CD4-positive, alpha-beta T cell treated with Interleukin-6 at 100 ng/mL for 8 hours (primary cell): ENCODE results near the gene FARS2.
A peak's percentile ranks its signal among the peaks of the same experiment; 100 is the strongest.
"Not testable (repeated sequence)": the region's sequence is repeated elsewhere in the genome, so short reads cannot be mapped to it uniquely, and the experiment has no call there.

Experiments used
- DNase-seq: peaks from one replicate; pipeline ENCODE4 v3.0.0-alpha.2; 2020; ENCODE audit warnings: mixed read lengths, low spot score

The FARS2 gene

GRCh38 chr6:5667737-5668136 lies 406.4 kb downstream of the FARS2 start:
- peak; percentile 36 for DNase-seq

DNA sequence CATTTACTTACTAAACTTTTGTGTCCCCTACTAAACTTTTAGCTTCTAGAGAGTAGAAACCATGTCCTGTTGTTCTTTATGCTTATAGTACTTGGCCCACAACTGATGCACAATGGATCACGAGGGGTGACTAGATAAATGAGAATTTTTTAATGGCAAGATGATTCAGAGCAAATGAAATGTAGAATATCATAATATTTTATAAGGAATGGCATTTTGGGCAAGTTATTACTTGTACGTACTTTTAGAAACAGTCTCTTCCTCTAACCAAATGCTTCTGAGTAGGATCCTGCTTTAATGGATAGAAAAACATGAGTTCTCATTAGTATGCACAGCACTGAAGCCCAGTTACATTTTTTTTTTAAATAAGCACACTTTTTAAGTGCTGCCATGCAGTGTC lies 409.1 kb downstream of the FARS2 start:
- no peak for DNase-seq

DNA sequence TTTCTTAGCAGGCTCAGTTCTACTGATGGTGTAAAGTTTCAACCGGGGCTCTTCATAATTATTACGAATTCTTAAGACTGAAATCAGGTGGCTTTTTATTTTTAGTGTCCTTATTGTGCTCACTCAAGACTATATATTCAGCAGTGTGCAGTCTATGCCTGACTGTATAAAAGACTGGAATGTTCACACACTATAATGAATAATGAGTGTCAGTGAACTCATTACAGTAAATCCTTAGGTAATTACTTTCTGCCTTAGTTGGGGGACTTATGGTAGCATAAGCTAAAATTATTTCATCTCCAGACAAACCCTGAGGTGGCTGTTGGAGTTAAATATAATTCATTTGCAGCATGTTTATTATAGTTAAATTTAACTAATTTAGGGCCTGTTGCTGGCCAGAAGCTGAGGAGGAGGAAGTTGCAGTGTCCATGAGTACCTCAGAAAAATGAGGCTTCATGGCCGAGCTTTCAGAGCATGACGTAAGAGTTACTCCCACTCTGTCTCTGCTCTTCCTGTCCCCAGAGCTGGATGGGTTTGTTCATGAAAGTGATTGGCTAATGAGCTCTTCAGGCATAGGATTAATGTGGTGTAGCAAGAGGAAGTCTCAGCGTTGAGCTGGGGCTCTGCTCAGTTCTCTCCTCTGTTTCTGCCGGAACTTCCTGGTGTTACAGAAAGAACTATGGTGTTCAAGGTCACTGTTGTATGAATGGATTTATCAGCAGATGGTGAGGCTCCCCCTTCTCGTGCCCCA lies 409.7 kb downstream of the FARS2 start:
- peak; percentile 42 for DNase-seq

DNA sequence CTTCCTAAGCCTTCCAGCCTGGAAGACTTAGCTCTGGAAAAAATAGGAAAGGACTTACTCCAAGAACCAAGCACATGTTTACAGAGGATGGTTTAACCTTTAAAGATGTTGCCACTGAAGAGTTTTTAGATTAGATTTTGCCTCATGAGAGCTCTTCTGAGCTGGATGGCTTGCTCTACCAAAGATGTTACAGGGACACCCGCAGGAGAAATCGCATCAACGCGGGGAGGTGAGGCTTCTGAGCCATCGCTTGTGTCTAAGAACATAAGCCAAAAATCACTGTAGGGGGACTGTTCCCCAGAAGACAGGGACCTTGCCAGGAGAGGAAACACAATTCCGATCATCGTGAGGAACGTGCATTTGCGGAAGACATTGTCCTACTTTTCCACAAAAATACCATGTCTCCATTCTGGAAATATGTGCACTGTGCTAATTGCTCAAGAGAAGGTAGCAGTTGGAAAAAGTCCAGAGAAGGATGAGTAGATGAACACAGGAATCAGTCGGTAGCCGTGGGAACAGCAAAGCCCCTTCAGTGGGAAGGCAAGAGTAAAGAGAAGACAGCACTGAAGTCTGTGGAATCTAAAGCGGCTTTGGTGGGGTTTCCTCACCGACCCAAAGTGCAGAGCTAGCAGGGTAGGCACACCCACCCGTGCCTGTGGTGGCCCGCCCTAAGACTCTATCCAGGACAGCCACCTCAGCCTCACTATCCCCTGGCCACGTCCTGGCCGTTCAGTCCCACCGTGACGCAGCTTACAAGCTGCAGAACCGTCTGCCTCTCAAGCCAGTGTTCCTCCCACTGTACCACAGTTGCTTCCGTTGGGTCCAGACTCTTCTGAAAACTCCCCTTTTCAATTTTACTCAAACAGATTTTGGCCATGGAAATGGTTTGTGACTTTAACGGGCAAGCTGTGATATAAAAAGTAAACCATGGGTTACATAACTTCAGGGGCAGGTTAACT lies 410.6 kb downstream of the FARS2 start:
- no peak for DNase-seq

GRCh38 chr6:5672581-5673011 lies 411.3 kb downstream of the FARS2 start:
- no peak for DNase-seq

DNA sequence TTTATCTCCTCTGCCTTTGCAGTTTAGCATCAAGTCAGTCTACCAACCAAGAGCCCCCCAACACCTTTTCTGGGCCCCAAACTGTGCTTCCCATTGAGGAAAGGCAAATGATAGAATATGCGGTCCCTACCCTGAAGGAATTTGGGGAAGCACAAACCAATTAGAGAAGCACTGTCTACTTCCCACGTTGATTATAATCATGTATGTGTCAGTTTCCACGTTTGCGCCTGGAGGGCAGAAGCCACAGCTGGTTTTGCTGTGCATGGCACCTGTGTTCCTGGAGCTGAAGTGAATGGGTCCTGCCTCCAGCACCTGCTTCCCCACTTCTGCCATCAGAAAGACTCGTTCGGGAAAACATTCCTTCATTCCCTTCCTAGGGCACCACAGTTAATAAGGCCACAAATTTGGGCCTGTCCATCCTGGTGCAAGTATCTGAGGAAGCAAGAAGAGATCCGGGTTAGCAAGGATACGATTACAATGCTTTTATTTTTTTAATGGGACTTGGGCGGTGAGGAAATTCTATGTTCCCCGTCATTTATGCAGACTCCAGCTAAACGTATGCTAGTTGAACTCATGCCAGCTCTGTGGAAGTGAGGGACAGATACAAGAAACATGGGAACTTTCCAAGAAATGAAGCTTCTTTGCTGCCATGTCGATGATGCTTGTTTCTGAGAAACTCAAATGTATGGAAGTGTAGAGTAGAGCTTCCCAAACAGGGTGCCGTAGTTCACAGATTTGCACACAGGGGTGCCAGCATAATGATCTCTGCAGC lies 411.9 kb downstream of the FARS2 start:
- DNase-seq, result no peak

DNA sequence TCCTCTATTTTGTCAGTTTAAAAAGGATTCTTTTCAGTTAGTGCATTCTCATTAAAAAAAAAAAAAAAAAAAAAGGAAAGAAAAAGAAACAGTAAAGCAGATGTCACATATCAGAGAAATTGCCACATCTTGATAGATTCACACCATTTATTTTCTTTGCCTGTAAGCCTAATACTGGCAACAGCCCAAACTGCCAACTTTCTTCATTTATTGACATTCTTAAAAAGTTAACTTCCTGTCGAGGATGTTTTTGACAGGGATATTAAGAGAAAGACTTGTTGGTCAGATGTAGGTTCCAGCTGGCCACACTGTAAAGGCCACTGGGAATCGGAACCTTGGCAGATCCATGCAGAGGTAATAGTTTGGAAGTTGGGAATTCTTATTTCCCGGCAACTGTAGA lies 412.8 kb downstream of the FARS2 start:
- DNase-seq, result no peak

DNA sequence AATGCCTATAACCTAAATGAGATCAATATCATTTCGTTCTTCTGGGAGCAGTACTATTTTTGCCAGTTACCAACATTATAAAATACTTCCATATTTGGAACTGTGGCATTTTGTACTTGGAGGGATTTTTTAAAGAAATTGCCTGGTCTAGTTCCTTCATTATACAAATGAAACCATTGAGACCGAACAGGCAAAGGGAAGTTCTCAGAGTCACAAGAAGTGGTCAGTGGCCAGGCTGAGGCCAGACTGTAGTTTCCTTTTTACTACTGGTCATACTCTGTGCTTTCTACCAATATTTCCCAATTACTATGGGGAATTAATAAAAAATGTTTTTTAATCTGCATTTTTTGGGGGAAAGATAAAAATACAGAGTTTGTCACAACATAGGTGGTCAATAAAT lies 413.4 kb downstream of the FARS2 start:
- DNase-seq, result no peak

GRCh38 chr6:5676701-5677100 lies 415.4 kb downstream of the FARS2 start:
- no peak for DNase-seq

GRCh38 chr6:5677219-5678000 lies 416.1 kb downstream of the FARS2 start:
- no peak for DNase-seq

DNA sequence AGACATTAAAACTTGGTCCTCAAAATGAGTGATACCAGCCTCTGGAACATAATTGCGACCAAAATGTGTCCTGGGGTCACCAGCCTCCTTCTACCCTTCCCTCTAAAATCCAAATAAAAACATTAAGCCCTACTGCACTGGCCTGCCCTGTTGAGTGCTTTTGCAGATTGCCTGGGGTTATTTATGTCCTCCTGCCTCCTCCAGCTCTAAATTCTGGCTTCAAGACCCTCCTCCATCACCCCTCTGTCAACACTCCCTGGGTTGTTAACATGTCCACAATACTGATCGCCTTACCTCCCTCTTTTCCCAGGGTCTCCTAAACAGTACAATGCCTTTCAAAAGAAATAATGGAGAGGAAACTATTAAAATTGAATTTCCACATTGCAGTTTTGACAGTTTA lies 418.0 kb downstream of the FARS2 start:
- DNase-seq, result no peak

- DNase-seq, result no peak
Observed at GRCh38 chr6:5679691-5680090, 418.4 kb downstream of the FARS2 start.

GRCh38 chr6:5680095-5680494 lies 418.8 kb downstream of the FARS2 start:
- no peak for DNase-seq

DNA sequence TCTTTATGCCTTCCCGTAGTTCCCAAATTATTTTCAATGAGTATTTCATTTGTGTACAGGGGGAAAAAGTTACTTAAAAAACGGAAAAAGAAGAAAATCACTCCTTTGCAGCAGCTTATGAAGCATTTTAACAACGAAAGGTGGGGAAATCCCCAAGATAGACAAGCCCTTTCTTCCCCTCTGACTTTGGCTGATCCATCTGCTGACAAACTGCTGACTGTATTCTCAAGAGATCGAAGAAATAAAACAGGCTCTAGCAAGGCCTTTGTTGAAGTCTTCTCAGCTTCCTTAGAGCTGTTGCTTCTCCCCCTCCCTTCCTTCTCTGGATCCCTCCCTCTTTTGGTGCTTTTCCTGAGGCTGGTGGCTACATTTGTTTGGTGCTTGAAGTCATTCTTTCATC lies 420.2 kb downstream of the FARS2 start:
- DNase-seq, result no peak

DNA sequence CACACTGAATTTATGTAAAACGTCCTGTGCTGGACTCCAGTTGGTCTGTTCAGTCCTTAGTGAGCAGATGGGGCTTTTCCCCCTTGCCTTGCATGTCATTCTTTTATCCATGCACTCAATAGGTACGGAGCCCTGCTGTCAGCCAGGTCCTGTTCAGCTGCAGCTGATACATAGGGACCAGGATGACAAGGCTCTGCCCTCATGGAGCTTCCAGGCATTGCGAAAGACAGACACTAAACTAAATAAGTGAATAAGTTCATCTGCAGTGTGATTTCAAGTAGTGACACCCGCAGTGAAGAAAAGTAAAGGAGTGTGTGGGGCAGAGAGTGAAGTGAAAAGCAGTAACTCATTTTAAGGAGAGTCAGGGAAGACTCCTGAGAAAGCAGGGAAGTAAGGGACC lies 421.2 kb downstream of the FARS2 start:
- DNase-seq, result no peak

- DNase-seq, result not testable (repeated sequence)
Observed at GRCh38 chr6:5683747-5684146, 422.4 kb downstream of the FARS2 start.

DNA sequence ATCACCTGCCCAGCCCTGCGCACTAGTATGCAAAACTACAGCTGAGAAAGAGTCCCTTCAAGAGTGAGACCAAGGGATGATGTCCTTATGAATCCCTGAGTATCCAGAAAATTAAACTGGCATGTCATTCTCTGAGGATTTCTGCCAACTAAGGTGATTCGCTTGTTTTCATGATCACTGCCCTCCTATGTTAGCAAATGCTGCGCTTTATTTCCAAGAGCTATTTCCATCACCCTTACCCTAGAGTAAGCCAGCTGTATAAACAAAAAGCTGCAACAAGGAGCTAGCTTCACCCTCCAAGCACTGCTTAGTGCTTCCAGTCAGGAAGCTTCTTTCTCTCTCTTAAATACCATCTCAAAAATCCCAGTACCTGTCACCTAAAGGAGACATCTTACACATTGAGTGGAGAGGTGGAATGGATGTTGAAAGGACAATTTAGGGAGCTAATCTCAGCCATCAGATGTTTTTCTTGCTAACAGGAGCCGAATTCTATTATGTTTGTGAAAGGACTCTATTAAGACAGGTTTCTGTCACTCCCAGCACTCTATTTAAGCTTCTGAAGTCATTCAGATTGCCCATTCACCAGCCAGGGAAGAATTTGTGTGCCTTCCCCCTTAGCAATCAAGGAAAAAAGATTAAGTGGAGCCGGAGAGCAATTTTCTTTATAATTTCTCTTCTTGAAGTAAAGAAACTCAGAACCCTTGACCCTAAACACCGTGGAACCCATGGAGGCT lies 423.2 kb downstream of the FARS2 start:
- DNase-seq, result no peak

GRCh38 chr6:5693225-5694145 lies 432.2 kb downstream of the FARS2 start:
- no peak for DNase-seq
